NCI-H146 (cell line): ENCODE results near the gene CPNE1.

Experiments used
- DNase-seq: peaks from one replicate; lab custom pipeline; 2025; lab: John Stamatoyannopoulos, UW

CPNE1 gene

DNA sequence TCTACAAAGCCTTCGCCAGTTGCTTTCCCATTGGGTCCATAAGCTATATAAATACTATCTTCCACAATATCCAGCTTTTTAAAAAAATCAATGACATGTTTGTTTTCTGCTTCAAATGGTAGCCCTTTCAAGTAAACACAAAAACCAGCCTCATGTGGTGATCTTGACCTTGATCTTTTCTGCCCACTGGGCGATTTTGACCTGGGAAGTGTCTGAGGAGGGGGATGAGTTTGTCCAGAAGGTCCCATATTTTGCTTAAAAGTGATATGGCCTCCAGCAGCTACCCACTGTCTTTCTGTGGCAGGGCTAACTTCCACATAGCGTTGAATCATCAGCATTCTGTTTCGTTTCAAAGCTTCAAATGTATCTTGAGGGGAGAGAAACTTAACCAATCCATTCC lies 10.8 kb downstream of the CPNE1 start:
- DNase-seq: no peak

DNA sequence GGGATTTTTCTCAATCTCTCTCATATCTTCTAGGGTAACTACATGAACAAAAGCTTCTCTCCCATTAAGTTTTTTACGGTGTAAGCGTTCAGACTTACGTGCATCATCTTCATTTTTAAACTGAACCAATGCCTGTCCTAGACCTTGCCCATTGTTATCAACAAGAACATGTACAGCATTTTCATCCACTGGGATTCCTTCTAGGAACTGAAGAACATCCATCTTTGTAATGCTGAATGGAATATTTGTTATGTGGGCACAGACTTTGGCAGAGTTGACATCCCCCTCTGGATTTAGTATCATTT lies 11.3 kb downstream of the CPNE1 start:
- DNase-seq: no peak

DNA sequence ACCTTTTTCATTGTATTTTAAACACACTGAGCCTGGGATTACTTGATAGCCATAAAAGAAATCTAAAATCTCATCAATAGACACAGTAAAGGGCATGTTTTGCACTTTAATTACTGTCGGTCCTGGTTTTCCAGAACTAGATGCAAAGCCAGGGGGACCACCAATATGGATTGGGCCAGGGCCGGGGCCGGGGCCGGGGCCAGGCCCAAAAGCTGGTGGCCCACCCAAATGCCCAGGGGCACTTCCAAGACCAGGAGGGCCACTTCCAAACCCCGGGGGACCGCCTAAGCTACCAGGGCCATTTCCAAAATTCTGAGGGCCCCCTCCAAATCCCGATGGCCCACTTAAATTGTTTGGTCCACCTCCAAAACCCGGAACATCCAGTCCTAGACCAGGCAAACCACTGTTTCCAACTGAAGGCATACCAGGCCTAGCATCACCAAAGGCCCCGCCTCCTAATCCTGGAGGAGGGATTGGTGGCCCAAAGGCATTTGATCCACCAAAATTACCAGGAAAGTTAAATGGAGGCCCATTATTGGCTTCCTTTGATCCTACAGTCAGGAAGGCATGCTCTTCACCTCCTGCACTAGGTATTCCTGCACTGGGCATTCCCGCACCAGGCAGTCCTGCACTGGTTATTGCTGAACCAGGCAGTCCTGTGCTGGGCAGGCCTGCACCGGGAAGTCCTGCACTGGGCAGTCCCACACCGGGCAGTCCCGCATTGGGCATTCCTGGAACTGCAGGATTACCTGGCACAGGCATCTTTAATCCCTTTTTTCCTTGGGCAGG lies 11.9 kb downstream of the CPNE1 start:
- no peak for DNase-seq

DNA sequence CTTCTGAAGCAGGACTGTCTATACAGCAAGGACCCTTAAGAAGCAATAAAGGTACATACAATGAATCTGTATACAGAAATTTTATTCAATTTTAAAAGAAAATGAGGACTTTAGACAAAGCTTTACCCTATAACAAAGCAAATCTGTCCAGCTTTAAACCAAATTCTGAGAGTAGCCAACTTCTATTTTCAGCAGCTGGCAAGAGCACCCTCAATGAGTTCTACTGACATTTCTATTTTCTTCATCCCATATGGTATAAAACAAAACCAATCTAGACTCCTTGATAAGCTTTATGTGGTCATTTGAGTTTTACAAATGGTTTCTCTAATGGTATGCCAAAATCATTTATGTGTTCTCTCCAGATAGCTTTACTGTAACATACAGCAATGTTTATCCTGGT lies 12.7 kb downstream of the CPNE1 start:
- no peak for DNase-seq

DNA sequence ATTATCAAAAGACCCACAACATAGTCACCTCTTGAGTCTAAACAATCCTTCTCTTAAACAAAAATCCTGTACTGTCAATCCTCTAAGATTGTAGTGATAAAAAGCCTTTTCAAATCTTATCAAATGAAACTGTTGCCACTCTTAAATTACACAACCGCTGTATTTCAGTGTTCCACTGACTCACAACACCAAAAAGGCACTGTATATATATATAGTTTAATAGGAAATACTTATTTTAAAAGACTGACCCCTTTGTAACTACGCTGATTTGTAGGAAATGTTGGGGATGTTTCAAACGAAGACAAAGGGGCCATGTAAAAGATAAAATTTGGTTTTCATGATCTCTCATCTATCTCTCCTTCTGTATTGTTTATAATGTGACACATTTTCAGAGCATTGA lies 14.1 kb downstream of the CPNE1 start:
- no peak for DNase-seq

DNA sequence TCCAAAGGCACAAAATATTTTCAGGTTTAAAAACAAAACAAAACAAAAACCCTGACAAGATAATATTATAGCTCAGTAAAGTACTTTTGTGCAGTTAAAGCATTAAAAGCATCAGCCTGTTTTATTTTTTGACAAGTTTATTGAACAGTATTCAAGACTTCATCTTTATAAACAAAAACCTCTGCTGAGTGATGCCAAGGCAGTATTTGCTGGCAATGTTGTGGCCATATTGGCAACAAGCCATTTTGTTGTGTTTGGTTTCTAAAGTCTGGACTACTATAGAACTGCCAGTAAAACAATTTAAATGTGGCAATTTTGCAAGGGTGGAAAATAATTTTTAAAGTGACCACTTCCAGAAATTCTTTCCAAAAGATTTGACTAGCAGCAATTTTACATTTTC lies 15.9 kb downstream of the CPNE1 start:
- no peak for DNase-seq

DNA sequence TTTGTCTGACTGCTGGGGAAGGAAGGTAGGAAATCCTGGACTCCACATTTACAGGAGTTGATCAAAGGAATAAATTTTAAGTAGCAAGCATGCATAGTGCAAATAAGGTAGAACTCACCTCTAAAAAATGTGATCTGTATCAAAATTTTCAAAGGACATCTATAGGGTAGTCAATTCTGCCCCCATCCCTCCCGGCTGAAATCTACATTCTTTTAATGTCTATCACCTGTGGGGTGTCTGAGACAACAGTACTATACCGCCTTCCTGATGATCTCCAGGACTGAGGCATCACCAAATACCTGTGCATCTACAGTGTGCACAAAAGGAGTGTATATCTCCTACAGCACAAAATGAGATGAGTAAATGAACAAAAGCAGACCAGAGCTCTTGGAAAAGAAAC lies 19.9 kb downstream of the CPNE1 start:
- no peak for DNase-seq

DNA sequence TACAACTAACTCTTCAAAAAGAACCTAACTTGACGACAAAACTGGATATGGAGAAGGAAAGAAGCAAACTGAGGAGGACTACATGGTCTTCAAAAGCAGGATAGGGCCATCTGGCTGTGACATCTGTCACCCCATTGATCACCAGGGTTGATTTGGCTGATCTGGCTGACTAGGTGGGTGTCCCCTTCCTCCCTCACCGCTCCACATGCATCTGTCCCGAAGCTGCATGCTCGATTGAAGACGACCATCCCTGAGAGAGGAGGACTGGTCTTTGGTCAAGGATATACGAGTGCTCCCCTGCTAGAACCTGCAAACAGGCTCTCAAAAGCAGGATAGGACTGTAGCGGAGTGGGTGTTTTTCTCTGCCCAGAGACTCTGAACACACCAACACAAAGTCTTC lies 21.7 kb downstream of the CPNE1 start:
- no peak for DNase-seq

DNA sequence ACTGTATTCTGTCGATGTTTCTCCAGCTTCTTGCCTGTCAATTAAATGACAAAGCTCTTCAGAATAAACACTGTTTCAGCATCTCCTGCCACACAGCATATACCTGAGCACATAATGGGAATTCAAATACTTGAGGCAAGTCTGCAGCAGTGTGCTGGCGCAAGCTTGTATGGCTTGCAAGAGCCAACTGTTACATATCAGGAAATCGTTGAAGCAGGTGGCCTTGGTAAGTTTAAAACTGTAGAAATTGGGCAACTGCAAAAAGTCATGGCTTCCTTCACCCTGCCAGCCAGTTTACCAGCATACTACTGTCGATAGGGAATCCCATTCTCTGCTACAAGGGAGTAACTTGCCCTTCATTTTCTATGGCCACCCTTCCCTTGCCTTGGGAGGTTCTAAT lies 23.0 kb downstream of the CPNE1 start:
- no peak for DNase-seq

DNA sequence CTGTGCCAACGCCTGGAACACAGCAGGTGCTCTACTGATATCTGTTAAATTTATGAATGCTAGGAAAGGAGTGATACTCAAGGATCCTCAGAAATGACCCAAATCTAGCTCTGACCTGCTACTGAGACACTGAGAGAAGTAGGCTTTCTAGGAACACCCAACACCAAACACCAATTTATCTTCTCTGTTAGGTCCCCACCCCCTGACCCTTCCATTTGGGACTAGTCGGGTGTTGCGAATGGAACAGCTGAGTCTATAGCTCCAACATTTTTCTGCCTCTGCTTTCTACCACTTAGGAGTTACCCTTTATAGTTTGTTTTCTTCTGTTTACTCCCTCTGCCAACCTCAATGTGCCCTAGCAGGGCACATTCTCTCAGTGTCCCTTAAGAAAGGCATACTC lies 24.0 kb downstream of the CPNE1 start:
- no peak for DNase-seq

DNA sequence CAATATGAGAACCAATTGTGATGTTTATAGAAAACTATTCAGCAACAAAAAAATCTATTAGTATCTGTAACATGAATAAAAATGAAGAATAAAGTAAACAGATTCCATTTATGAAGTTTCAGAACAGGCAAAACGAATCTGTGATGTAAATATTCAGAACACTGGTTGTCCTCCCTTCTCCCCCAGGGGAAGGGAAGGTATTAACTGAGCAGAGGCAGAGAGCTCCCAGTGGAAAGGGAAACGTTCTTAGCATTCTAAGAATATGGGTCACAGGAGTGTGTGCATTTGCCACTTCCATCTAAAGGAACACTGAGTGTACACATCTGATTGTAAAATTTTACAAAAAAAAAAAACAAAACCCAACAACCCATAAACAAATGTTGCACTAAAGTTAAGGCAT lies 25.9 kb downstream of the CPNE1 start:
- no peak for DNase-seq

DNA sequence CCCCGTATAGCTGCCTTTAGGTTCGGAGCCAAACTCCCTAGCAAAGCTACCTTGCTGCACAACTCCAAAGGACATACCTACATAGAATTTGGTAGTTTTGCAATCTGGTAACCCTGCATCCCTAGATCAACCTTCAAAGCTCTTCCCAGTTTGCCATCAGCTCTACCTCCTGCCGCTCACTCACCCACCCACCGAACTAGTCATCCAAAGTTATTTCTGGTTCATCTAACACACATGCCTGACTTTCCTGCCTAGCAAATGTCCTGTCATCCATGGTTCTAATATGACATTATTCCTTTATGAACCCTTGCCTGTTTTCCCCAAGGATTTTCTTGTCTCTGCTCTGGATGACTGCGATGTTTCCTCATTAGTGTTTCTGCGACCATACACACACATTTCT lies 27.4 kb downstream of the CPNE1 start:
- no peak for DNase-seq

DNA sequence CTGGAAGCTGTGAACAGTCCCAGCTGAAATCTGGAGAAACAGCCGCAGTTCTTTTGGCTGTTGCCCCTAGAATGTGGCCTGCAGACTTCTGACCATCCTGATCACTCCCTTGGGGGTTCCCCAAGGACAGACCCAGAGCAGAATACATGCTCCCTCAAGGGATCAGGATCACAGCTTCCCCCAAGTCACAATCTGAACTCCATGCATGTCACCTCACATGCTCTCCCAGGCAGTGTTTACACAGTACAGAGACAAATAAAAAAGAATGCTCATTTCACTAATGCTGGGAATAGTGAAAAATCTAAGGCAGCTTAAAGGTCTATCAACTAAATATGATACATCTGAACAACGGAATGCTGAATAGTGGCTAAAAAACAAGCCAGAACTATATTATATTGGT lies 28.6 kb downstream of the CPNE1 start:
- DNase-seq: no peak

DNA sequence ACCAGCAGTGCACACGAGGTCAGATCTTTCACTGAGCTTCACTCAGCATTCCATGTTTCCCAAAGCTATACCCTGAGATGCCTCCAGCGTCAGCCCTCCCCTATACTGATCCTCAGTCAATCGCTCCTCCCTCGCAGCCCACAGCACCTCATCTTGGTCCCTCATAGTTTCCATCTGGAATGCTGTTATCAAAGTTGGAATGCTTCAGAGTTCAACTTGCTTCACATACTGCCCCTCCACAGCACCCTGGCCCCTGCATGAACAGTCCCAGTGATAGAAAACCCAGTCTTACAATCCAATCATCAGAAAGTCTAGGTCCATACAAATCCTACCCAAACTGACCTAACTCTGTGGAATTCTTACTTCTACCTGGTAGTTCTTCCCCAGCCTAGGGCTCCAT lies 29.0 kb downstream of the CPNE1 start:
- DNase-seq: no peak

DNA sequence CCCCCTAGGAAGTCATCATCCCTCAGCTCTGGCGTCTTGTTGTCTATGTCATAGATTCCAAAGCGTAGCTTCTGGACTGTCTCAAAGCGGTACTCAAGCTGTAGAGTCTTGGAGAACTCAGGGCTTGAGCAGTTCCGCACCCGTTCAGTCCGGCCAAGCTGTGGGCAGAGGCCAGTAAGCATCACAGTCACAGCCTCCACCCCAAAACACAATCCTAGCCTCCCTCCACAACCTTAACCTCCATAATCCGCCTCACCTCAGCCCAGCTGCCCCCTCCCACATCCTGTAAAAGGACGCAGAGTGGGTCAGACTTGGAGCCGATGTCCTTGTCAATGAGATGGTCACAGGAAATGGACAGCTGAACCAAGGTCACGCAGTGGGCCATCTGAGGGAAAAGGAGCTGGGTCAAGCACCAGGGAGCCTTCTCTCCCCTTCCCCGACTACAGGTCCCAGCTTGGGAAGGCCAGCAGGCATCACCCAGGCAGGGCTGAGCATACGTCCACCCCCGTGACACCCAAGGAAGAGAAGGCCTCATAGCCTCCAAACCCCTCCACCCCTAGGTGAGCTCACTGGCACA lies 32.1 kb downstream of the CPNE1 start:
- no peak for DNase-seq

DNA sequence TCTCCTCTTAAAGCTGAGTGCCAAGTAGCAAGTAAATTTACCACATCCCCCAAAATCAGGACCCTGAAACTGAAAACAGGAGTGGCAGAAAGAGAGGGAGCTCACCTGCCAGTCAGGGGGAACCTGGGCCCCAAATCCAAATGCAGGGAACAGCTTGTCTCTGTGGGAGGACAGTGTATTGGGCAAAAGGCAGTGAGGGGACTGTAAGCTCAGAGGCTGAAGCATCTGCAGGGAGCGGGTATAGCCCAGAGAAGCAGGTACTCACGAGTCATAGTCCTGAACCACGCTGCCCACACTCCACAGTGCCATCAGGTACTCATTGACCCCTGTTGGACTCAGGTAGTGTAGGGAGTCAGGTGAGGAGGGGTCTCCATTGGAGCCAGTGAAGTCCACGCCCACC lies 34.1 kb downstream of the CPNE1 start:
- DNase-seq: no peak

DNA sequence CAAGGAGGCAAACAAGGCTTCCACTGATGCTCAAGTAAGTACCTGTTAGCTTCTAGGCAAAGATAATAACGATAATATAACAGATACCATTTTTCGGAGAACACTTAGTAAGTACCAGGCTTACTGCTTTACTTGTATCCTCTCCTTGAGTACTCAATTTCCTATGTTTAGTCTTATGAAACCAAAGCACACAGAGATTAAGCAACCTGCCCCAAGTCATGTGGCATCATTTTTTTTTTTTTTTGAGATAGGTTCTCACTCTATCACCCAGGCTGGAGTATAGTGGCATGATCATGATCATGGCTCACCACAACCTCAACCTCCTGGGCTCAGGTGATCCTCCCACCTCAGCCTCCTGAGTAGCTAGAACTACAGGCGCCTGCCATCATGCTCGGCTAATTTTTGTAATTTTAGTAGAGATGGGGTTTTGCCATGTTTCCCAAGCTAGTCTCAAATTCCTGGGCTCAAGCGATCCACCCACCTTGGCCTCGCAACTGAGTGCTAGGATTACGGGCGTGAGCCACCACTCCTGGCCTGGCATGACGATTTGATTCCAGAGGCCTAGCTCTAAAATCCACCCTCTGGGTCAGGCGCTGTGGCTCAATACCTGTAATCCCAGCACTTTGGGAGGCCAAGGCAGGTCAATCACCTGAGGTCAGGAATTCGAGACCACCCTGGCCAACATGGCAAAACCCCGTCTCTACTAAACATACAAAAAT lies 35.1 kb downstream of the CPNE1 start:
- no peak for DNase-seq

DNA sequence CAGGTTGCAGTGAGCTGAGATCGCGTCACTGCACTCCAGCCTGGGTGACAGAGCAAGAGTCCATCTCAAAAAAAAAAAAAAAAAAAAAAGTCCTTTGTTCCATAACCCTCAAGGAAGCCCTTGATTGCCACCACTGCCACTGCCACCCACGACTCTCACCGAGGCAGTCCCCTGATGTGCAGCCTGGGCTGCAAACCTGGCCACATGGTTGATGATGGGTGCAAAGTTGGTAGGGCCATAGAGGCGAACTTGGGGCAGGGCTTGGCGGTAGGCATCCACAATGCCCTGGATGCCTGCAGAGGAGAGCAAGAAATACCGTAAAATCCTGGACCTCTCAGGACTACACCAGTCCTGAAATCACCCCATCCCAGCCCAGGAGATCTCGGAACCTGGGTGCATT lies 37.6 kb downstream of the CPNE1 start:
- no peak for DNase-seq

DNA sequence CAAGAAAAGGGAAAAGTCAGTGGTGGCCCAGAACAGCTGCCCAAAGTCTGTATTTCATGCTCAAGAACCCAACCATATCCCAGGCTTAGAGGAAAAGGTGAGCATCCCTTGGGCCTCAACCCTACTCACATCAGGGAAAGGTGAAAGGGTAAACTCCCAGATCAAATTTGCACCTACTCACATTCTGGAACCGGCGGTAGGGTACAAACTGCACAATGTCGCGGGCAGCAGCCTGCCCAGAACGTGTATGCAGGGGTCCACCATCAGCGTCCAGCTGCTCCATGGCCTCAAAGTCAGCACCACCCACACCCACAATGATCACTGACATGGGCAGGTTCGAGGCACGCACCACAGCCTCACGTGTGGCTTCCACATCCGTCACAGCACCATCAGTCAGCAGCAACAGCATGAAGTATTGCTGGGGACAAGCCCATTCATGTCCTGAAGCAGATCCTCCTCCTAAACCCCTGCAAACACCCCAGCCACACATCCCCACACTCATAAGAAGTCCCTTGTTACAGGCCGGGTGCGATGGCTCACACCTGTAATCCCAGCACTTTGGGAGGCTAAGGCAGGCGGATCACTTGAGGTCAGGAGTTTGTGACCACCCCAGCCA lies 38.2 kb downstream of the CPNE1 start:
- DNase-seq: no peak

DNA sequence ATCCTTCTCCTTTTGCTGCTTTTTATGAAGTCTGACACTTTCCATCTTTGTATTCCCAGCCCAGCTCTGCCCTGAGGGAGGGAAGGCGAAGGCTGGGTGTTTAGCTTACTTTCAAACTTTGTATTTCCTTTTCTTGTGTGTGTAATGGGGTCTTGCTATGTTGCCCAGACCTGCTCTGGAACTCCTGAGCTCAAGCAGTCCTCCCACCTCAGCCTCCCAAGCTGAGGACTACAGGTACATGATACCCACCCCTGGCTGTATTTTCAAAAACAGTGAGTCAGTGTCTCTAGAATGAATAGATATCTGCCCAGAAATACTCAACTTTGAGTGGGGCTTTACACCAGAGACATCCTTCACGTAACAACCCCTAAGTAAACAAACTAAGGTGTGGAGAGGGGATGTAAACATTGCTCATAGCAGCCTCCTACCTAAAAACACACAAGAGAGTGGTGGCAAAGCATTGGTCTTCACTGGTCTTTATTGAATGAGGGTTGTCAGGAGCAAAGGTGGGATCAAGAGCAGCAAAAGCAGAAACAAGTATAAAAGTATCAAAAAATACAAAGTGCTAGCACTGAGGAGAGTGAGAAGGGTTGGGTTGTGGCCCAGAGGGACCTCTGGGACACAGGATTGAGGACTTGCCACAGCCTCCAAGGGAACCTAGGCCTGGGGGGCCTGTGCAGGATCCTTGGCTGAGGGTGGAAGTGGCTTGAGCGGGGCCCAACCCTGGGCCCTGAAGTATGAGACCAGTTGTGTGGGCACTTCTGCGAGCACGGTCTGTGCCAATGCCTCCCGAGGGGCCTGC lies 38.9 kb downstream of the CPNE1 start:
- DNase-seq: no peak

DNA sequence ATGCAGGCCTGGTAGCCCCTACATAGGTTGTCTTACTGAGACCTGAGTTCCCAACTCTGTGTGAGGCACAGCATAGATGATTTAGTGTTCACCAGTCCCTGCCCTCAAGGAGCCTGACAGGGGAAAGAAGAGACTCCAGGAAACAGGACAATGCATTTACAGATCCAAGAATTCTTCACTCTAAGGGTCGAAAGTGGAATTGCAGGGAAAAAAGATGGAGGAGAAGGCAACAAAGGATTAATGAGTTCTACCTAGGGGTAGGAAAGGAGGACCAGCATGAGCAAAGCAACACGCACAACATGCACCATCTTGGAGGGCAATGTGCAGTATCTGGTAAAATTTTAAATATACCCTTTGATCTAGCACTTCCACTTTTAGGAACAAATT lies 43.1 kb downstream of the CPNE1 start:
- no peak for DNase-seq

DNA sequence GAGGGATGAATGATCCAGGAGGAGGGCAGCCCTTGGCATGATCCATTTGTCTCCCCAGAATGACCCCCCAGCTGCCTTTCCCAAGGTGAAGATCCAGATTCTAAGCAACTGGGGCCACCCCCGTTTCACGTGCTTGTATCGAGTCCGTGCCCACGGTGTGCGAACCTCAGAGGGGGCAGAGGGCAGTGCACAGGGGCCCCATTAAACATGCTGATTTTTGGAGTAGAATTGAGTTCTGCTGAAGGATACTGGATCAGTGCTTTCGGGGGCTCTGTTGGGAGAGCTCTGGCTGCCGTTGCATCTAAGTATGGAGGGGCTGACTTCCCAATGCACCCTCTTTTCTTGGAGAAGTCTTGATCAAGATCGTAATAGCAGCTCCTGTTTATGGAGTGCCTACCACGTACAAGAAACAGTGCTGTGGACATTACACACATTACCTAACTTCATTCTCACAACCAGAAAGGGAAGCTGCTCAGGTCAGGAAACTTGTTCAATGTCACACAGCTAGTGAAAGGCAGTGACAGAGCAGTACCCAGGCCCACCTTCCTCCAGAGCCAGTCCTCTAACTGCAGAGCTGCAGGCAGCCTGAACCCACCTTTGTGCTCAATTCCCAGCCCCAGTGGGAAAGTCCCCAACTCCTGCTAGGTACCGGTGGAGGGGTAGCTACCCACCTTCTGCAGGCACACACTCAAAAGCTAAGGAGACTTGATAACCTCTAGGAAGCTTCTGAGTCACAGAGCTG lies 43.7 kb downstream of the CPNE1 start:
- no peak for DNase-seq
